HG03060 (cell line): ENCODE data around the gene NAP1L4.

Experiments
- ATAC-seq: cut with Tn5 transposase; IDR thresholded peaks from one replicate; pipeline ENCODE4 v1.9.1; 2021; ENCODE audit warnings: low read depth, moderate number of reproducible peaks; ENCODE audit not compliant: unreplicated experiment

Gene NAP1L4

GRCh38 chr11:2964782-2965181 is 27.3 kb downstream of the NAP1L4 start:
- no peak for ATAC-seq

- no peak for ATAC-seq
Measured at GRCh38 chr11:2963761-2964160, 28.4 kb downstream of the NAP1L4 start.

- ATAC-seq: no peak
Measured at GRCh38 chr11:2963112-2963754, 28.9 kb downstream of the NAP1L4 start.

GRCh38 chr11:2961080-2961479 is 31.0 kb downstream of the NAP1L4 start:
- no peak for ATAC-seq

GRCh38 chr11:2960139-2960538 is 32.0 kb downstream of the NAP1L4 start:
- no peak for ATAC-seq

- ATAC-seq: no peak
Measured at GRCh38 chr11:2958251-2958650, 33.9 kb downstream of the NAP1L4 start.

- no peak for ATAC-seq
Measured at GRCh38 chr11:2955906-2956476, 36.1 kb downstream of the NAP1L4 start.

GRCh38 chr11:2954263-2954662 is 37.9 kb downstream of the NAP1L4 start:
- ATAC-seq: no peak

- ATAC-seq: no peak
Measured at GRCh38 chr11:2952290-2952689, 39.8 kb downstream of the NAP1L4 start.

GRCh38 chr11:2951231-2952110 is 40.7 kb downstream of the NAP1L4 start:
- no peak for ATAC-seq

- no peak for ATAC-seq
Measured at GRCh38 chr11:2950825-2951224, 41.3 kb downstream of the NAP1L4 start.

- no peak for ATAC-seq
Measured at GRCh38 chr11:2949920-2950319, 42.2 kb downstream of the NAP1L4 start.

- ATAC-seq: no peak
Measured at GRCh38 chr11:2947744-2948143, 44.4 kb downstream of the NAP1L4 start.

GRCh38 chr11:2945757-2946287 is 46.3 kb downstream of the NAP1L4 start:
- ATAC-seq: no peak

- ATAC-seq: no peak
Measured at GRCh38 chr11:2945031-2945756, 46.9 kb downstream of the NAP1L4 start.

- ATAC-seq: no peak
Measured at GRCh38 chr11:2944530-2944929, 47.6 kb downstream of the NAP1L4 start.

GRCh38 chr11:2943711-2944118 is 48.4 kb downstream of the NAP1L4 start:
- no peak for ATAC-seq

- no peak for ATAC-seq
Measured at GRCh38 chr11:2942872-2943710, 49.0 kb downstream of the NAP1L4 start.

- ATAC-seq: no peak
Measured at GRCh38 chr11:2942447-2942846, 49.7 kb downstream of the NAP1L4 start.
